ENCODE results near the gene PRRC2B.
A peak's percentile ranks its signal among the peaks of the same experiment; 100 is the strongest.
"Not testable (repeated sequence)": the region's sequence is repeated elsewhere in the genome, so short reads cannot be mapped to it uniquely, and the experiment has no call there.

PRRC2B gene

DNA sequence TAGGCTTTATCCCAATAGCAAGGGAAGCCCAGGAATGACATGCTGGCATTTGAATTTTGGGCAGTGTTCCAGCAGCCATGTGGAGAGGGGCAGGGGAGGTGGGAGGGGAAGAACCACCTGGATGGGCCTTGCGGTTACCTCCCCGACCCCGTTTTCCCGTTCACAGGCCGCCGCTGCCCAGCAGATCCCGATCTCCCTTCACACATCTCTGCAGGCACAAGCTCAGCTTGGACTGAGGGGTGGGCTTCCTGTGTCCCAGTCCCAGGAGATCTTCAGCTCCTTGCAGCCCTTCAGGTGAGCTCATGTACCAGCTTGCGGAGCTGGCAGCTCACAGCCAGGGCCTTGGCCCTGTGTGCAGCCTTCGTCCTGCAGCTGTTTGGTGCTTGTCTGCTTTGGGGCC lies 93.1 kb downstream of the PRRC2B start:
- DNase-seq (ENCODE audit: low read depth), result no peak

DNA sequence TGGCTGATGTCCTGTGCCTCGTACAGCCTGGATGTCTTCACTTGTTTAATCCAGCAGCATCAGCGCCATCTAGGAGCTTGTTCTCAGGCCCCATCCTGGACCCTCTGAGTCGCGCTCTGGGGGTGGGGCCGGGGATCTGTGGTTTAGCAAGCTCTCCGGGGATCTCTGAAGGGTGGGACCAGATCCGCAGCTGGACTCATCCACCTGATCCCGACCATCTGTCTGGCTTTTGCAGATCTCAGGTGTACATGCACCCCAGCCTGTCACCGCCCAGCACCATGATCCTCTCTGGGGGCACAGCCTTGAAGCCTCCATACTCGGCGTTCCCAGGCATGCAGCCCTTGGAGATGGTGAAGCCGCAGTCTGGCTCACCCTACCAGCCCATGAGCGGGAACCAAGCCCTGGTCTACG lies 93.7 kb downstream of the PRRC2B start:
- no peak for DNase-seq (ENCODE audit: low read depth)

DNA sequence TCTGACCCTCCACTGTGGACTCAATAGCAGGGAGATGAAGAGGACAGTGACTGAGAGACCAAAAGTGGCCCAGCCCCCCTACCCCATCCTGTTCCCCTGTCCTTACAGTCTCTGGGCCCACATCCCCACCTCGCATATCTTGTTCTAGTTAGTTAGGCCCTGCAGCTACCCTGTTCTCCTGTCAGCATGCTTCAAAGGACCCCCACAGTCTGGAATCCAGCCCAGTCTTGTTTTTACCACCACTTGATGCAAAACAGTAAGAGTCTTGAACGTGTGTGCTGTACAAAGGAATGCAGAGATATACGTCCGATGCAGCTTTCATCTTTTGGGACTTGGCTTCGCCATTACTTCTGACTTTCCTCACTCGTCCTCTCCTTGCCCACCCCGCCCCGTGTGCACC lies 96.6 kb downstream of the PRRC2B start:
- DNase-seq (ENCODE audit: low read depth), result no peak

DNA sequence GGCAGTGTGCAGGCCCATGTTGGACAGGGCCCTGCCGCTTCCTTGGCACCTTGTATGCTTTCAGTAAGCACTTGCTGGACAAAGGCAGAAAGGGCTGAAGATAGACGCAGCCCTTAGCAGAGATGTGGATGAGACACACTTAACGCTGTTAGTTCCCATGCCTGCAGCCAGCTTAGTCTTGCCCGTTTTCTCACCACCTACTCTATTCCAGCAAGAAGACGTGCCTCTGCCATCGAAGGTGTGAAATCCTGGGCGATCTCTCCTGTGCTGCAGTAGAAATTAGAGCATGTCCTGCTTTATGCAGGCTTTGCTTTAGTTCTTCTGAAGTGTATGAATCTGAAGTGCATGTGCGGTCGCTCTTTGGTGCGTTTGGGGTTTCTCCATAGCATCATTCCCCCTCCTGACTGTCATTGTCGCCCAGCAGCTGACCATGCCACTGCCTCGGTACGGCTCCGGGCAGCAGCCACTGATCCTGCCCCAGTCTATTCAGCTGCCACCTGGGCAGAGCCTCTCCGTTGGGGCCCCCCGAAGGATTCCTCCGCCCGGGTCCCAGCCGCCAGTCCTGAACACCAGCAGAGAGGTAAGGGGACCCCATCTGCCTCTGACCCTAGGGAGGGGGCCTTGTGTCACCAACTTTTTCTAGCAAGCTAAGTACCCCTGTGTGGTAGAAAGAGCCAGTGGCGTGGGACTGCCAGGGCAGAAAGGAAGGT lies 97.3 kb downstream of the PRRC2B start:
- no peak for DNase-seq (ENCODE audit: low read depth)

DNA sequence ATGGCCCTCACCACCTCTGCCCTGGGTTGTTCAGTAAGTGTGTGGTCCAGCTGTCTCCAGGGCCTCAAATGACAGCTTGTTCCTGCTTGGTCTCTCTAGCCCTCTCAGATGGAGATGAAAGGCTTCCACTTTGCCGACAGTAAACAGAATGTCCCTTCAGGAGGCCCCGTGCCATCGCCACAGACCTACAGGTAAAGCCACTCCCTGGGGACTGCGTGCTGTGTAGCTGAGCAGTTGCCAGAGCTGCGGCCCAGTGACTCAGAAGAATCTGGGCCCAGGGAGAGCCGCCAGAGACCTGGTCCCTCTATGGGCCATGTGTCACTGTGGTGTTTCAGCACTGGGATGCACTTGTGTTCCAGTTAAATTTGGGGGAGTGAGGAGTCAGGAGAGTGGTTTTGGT lies 98.2 kb downstream of the PRRC2B start:
- DNase-seq (ENCODE audit: low read depth), result no peak

DNA sequence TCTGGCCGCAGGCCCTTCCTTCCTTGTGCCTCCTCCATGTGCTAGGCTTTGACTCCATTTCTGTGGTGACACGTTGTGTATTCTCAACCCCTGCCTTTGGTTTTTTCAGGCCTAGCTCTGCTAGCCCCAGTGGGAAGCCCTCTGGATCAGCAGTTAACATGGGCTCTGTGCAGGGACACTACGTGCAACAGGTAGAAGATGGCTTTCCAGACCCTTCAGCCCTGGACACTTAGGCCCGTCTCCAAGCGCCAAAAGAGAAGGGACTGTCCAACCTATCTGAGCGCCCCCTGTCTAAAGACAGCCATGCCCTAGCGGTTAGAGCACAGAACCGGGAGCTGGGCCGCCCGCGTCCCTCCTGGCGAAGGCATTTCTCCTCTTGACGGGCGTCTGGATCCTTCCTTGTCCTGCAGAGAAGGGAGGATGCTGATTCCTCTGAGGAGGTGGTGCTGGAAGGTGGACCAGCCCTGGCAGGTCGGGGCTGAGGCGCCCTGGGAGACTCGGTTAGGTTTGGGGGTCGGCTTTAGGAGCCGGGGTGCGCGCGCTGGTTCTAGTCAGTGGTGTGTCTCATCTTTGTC lies 100.5 kb downstream of the PRRC2B start:
- DNase-seq (ENCODE audit: low read depth), result no peak

DNA sequence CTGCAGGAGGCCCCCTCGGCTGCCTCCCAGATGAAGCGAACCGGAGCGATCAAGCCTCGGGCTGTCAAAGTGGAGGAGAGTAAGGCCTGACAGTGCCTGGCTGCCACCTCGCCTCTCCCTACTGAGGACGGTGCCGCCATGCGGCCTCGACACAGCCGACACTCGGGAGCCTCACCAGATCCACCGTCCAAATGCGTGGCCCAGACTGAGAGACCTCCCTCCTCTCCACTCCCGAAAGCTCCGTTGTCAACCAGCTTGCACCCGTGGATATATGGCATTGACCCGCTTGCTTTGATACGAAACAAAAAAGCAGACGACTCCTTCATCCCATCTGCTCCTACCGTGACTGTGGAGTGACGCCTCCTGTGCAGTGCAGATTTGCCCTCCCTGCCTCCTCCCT lies 101.9 kb downstream of the PRRC2B start:
- no peak for DNase-seq (ENCODE audit: low read depth)

DNA sequence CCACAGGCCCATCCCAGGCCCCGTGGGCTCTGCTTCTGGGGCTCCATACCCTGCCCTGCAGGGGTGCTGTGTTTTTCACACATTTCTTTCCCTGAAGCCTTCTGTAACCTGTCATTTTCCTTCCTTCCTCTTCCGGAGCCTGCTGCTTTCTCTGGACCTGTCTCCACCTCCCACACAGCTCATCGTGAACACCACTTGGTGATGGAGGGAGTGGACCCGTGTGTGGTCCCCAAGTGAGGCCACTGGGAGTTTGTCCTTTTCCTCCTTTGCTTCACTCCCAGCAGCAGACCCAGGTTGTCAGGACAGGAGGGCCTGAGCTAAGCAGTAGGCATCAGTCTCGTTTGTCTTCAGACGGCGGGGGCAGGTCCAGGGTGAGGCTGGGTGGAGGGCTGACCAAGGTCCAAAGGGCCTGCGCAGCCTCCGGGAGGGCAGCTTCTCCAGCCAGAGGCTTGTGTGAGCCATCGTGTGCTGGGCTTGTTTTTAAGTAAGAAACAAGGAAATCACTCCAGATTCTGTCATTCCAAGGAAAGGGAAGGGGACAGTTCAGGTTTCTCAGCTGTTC lies 103.0 kb downstream of the PRRC2B start:
- no peak for DNase-seq (ENCODE audit: low read depth)

DNA sequence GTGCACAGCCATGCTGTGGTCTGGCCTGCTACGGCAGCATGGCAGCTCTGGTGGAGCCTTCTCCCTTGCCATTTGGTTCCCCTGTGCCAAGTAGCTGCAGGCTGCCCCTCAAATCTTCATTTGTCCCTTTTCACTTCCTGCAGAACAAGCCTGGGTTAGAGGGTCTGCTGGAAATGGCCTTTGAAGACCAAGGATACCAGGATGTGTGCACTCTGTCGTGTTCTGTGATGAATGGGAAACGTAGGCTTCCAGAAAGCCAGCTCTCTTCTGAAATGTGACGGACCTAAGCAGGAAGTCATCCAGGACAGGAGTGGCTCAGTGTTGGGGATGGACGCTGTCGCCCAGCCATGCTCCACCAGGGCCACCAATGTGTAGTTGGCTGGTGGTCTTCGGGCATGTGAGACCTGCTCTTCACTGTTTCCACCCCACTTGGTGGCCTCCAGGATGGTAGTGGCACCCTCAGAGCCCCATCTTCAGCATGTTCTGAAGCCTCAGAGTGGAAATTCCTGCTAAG lies 105.4 kb downstream of the PRRC2B start:
- DNase-seq (ENCODE audit: low read depth), result no peak

DNA sequence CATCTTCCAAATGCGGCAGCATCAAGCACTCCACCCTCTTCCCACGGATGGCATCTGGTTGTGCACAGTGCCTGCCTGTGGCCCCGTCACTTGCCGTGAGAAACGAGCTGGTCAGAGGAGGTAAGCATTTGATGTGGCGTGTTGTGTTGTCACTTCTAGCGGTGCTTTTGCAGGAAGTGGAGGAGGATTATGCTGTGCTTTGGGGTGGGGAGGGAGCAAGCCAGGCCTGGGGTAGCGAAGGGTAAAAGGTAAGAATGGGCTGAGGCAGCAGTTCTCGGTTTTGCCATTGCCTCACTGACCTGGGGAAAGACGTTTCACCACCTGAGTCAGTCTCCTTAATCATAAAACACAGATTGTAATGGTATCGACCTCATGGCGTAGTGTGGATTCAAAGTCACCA lies 106.5 kb downstream of the PRRC2B start:
- DNase-seq (ENCODE audit: low read depth), result no peak

DNA sequence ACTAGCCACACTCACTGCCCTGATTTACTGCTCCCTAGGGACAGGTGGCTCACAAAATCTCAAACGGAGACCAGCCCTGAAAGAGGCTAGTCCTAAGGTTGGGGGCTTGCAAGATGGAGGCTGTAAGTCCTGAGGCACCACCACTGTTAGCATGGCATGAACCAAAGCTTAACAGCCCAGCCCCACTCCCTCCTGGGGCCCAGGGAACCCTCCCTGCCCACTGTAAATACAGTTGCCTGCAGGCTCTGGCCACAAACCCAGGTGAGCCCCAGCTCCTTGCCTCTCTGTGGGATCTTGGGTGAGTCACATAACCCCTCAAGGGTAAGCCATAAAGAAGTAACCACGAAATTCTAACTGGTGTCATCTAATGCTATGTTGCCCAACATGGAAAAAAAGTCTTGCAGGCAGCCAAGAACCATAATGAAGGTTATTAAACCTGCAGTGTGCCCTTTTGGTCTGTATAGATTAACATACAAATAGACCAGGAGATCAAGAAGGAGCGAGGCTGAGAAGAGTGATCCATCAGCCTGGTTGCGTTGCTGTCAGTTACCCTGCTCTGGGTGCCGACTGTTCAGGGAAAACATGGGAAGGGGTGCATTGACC lies 107.2 kb downstream of the PRRC2B start:
- DNase-seq (ENCODE audit: low read depth), result peak; percentile 6

DNA sequence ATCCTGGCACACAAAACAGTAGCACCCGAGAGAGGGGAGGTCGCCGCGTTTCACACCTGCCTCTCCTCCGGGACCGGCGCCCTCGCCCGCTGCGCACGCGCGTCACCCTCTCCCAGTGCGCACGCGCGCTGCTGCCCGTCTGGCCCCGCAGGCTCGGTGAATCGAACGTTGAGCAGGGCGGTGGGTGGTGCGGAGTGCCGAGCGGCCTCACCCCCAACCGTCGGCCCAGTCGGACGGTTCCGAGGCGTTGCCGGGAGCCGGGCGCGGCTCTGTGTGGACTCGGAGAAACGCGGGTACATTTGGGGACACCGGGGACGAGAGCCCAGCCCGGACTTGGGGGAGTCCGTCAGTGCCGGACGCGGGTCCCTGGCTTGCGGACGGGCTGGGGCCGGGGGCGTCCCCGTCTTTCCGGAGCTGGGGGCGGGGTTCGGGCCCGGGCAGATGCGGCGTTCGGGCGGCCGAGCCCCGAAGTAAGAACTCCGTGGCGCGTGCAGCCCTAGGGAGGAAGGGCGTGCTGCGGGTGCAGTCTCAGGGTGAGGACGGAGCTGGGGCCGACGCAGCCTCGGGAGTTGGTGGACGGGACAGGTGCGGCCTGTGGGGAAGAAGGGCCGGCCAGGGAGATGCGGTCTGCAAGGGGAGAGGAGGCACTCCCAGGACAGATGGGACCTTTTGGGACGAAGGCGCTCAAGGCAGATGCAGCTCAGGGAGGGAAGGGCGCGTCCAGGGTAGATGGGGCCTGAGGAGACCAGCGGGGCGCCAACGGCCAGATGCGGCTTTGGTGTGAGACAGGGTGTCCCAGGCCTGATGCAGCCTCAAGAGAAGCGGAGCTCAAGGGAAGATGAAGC lies 109.1 kb downstream of the PRRC2B start, which contains the start of gene POMT1:
Gene POMT1, plus strand, starts transcription at position 138 of the 845 bp plus-strand sequence. CDS start 1,301 bp downstream, outside the sequence.
- DNase-seq (ENCODE audit: low read depth), result peak; percentile 20

DNA sequence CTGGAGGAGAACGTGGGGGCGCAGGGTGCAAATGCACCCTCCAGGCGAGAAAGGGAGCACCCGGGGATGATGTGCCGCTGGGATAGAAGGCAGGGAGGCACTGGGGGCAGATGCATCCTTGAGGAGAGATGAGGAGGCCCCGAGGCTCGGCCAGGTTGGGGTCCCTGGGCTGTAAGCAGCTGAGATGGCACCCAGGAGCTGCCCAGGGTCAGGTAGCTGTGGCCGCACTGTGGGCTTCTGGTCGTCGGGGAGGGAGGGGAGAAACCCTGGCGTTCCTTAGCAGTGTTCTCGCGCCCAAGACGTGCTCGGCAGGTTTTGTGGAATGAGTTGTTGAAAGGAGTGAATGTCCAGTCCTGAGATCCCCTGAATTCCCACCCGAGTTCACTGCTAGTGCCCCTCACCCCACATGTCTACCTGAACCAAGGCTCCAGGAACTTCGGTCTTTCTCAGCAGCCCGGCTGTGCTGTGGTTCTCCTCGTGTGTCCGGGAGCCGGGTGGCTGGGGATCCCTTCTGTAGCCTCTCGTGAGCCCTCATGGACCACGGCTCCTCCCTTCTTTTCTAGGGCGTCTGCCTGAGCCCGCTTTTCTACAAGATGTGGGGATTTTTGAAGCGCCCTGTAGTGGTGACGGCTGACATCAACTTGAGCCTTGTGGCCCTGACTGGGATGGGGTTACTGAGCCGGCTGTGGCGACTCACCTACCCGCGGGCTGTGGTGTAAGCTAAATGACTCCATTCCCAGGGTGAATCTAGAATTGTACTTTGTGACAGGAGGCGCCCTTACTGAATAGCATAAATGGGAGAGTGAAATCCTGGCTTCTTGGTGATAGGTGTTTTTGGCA lies 110.0 kb downstream of the PRRC2B start:
- no peak for DNase-seq (ENCODE audit: low read depth)

DNA sequence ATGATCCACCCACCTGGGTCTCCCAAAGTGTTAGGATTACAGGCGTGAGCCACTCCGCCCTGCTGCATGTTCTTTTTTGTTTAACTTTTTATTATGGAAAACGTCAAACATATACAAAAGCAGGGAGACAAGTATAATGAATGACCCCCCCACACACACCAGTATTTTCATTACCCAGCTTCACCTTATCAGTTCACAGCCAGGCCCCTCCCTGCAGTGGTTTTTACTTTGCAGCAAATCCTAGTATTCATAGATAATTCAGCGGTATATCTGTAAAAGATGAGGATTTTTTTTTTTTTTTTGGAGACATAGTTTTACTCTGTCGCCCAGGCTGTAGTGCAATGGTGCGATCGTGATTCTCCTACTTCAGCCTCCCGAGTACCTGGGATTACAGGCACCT lies 111.1 kb downstream of the PRRC2B start:
- no peak for DNase-seq (ENCODE audit: low read depth)

DNA sequence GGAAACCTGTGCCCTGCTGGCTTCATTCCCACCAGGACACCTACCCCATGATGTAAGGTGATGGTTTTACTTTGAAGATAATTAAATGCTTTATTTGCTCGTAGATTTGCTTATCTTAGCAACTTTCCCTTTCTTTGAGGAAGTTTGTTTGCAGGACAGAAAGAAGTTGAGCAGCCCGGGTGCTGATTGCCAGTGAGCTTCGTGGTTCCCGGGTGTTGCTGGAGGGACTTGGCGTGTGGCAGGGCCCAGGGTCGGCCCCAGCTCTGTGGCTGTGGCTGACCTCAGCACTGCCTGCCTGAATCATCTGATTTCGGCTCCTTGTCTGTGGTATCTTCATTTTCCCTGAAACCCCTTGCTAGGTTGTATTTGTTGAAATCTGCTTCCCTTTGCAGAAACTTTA lies 117.5 kb downstream of the PRRC2B start:
- DNase-seq (ENCODE audit: low read depth), result no peak

DNA sequence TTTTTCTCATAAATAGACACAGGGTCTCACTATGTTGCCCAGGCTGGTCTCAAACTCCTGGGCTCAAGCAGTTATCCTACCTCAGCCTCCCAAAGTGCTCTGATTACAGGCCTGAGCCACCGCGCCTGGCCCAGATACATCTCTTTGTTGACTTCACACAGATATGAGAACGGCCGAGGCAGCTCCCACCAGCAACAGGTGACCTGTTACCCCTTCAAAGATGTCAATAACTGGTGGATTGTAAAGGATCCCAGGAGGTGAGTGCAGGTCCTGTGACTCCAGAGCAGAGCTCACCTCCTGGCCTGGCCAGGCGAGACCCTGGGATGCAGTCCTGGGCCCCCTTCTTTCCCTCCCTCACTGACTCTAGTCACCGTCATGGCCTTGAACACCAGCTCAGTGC lies 118.0 kb downstream of the PRRC2B start:
- no peak for DNase-seq (ENCODE audit: low read depth)

DNA sequence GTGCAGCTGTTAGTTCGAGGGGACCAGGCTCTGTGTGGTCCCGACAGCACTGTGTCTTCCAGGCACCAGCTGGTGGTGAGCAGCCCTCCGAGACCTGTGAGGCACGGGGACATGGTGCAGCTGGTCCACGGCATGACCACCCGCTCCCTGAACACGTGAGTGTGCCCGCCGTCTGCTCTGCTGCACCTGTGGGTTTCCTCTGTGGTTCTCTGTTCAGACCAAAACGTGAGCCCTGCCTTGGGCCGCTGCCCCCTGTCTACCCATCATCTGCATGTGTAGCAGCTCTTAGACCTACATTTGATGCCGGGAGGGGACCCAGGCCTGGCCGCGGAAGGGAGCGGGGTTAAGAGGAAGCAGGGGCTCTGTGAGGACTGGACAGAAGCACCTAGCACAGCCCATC lies 119.3 kb downstream of the PRRC2B start:
- no peak for DNase-seq (ENCODE audit: low read depth)

DNA sequence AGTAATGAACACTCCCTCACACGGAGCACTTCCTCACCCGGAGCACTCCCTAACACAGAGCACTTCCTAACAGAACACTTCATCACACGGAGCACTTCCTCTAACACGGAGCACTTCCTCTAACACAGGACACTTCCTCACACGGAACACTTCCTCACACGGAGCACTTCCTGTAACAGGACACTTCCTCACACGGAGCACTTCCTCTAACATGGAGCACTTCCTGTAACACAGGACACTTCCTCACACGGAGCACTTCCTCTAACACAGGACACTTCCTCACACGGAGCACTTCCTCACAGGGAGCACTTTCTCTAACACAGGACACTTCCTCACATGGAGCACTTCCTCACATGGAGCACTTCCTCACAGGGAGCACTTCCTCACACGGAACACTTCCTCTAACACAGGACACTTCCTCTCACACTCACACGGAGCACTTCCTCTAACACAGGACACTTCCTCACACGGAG lies 121.7 kb downstream of the PRRC2B start:
- not testable (repeated sequence) for DNase-seq (ENCODE audit: low read depth)

DNA sequence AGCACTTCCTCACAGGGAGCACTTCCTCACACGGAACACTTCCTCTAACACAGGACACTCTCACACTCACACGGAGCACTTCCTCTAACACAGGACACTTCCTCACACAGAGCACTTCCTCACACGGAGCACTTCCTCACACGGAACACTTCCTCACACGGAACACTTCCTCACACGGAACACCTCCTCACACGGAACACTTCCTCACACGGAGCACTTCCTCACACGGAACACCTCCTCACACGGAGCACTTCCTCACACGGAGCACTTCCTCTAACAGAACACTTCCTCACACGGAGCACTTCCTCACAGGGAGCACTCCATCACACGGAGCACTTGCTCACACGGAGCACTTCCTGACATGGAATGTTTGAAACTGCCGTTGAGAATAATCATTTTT lies 122.2 kb downstream of the PRRC2B start:
- DNase-seq (ENCODE audit: low read depth), result no peak

DNA sequence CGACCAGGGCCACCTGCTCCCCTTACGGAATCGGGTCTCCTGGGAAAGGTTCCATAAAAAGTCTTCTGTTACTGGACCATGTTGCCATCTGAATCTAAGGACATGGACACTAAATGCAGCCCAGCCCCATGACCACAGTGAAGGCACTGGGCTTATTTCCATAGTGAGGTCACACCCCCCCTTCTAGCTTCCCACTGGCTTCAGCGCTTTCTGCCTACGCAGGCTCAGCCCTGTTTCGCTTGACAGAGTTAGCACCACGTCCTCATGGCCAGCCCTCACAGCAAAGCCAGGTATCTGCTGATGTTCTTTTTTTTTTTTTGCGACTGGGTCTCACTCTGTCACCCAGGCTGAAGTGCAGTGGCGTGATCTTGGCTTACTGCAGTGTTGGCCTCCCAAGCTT lies 123.0 kb downstream of the PRRC2B start:
- no peak for DNase-seq (ENCODE audit: low read depth)

DNA sequence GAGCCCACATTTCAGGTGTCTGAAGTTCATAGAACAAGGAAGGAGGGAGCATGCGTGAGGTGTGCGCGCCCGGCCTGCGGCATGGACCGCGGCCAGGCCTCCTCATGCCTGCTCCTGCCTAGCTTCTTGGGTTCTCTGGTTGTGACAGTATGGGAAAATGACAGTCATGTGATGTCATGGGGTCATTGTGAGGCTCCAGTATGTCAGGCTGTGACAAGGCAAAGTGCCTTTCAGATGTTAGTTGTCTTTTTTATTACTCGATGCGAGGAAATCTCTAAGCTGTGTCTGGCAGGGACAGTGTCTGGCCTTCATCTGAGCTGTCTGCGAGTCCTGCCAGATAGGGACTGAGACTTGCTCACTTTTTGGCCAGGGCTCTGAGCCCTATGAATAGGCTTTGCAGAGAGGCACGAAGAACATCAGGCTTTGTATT lies 123.9 kb downstream of the PRRC2B start:
- DNase-seq (ENCODE audit: low read depth), result no peak

Measured in non-pigmented ciliary epithelial cell (primary cell).